Psoas muscle (tissue), 8 donors: ENCODE data around the gene PDF. TPM values are rescaled to one million over a fixed set of nuclear protein-coding genes. Genes with fewer than 3 reads are reported as not detected.

Experiments used
- ATAC-seq, 4 donors: fragments of 200-7000 bp; cut with Tn5 transposase; one replicate each; pipeline ENCODE4 v1.9.1; 2020; ENCODE audit warnings: moderate library complexity in 3 of 4, mild to moderate bottlenecking in 2 of 4
- DNase-seq, 2 donors: peaks; one replicate each; pipeline ENCODE4 v3.0.0-alpha.2; 2020
- H3K27ac ChIP-seq: fragments of 200-600 bp; one replicate; pipeline ENCODE4 v1.8.0; 2022
- H3K27me3 ChIP-seq, 3 donors: fragments of 200-600 bp in 1 of 3; one replicate each; pipeline versions ENCODE4 v1.6.1 to v1.8.0; 2013 to 2022; ENCODE audit warnings: low read length in 2 of 3, mild to moderate bottlenecking in 2 of 3, moderate library complexity in 1 of 3; ENCODE audit not compliant: insufficient read depth in 3 of 3
- H3K36me3 ChIP-seq, 2 donors: fragments of 200-600 bp in 1 of 2; one replicate each; pipeline versions ENCODE4 v1.6.1 to v1.8.0; 2013 to 2022; ENCODE audit warnings: low read depth in 1 of 2, mild to moderate bottlenecking in 1 of 2, moderate library complexity in 1 of 2; ENCODE audit not compliant: insufficient read depth in 1 of 2
- H3K4me1 ChIP-seq: fragments of 200-600 bp; one replicate; pipeline ENCODE4 v1.8.0; 2022
- H3K4me3 ChIP-seq: fragments of 200-600 bp; one replicate; pipeline ENCODE4 v1.8.0; 2022; ENCODE audit warnings: mild to moderate bottlenecking
- H3K9me3 ChIP-seq: fragments of 200-600 bp; one replicate; pipeline ENCODE4 v1.8.0; 2022
- CTCF ChIP-seq: fragments of 200-600 bp; IDR thresholded peaks from one replicate; pipeline ENCODE4 v1.8.0; 2022; ENCODE audit warnings: antibody characterized with exemption
- WGBS, 3 donors: extraction: QIAGEN DNeasy Blood & Tissue Kit; methylation state at CpG; one replicate each; pipeline versions ENCODE4 v1.1.6 to v1.1.7; 2013; 5-methylcytosine and 5-hydroxymethylcytosine counted together
- intact Hi-C, 2 donors: fragments of 100-400 bp; cut with DNase I; formaldehyde crosslinking; loops; one replicate each; pipeline versions ENCODE4 v1.11.0 to v1.14.2; 2022
- polyA plus RNA-seq, 3 donors: library from polyadenylated mRNA; stranded (reverse); fragments of 200-250 nt; gene quantifications; one replicate each; pipeline ENCODE4 v1.2.3, GENCODE V29; 2013
- total RNA-seq, 4 donors: library from RNA; stranded (reverse); fragmentation: NEBNext Ultra II Directional in 2 of 4; extraction: Animal tissue kit (Norgen Biotek cat#: 25700) in 2 of 4; gene quantifications; one replicate each; pipeline versions ENCODE4 v1.2.1 to v1.2.4, GENCODE V29; 2021 to 2023
- donor health status: healthy with polysubstance abuse.
- donor health status: DM: no; HTN: no; CAD: no; lungs with moderate emphysema.
- donor health status: Bipolar disorder and iron deficiency.
- donor health status: healthy.
- donor health status: DM: yes; HTN: yes; CAD: no.
- donor health status: DM: no; HTN: no; CAD: no.
- donor health status: DM: no; HTN: no; CAD: no.
- donor health status: DM: yes; HTN: yes; CAD: no.

PDF gene
- total and polyA plus RNA-seq, 7 donors, result 6.8 to 19.8 (median 9.6) TPM

- Histone ChIP-seq H3K27ac (no peak overlapping the region), H3K4me3 (no peak overlapping the region), H3K4me1 (peaks cover 21% of the 10 kb centered on the region), H3K27me3 (no peaks in the 10 kb centered on the region), H3K9me3 (no peaks in the 10 kb centered on the region), H3K36me3 (peaks cover 0 to 57% of the 10 kb centered on the region in 2 donors)
- intact Hi-C loops, result no loop called here
- ATAC-seq (no peak), DNase-seq (no peak)
- TF ChIP-seq CTCF, result no peak
- WGBS, 3 donors, result 90 to 92% (median 91%) methylated on average over 9 of the region's 9 CpGs
Measured at GRCh38 chr16:69334696-69335095, 4.3 kb upstream of the PDF start.

GRCh38 chr16:69329369-69330285 is 761 bp downstream of the PDF start:
- H3K27ac ChIP-seq, result peak overlapping the region; percentile 98
- peak; percentile 33 to 50 (median 43) for ATAC-seq
- peaks cover 56% of the 10 kb centered on the region for H3K4me1 ChIP-seq
- no peak for TF ChIP-seq CTCF
- no peak for DNase-seq
- no peaks in the 10 kb centered on the region for H3K27me3 ChIP-seq
- 6% methylated on average over 63 to 77 of the region's 77 CpGs for WGBS, 3 donors
- intact Hi-C loops, result no loop called here
- peaks cover 0 to 70% of the 10 kb centered on the region in 2 donors for H3K36me3 ChIP-seq
- H3K9me3 ChIP-seq, result no peaks in the 10 kb centered on the region
- peak overlapping the region; percentile 92 for H3K4me3 ChIP-seq

GRCh38 chr16:69328854-69329316 is 1.5 kb downstream of the PDF start:
- Histone ChIP-seq H3K4me1 (peaks cover 64% of the 10 kb centered on the region), H3K27ac (peak overlapping the region; percentile 98), H3K9me3 (no peaks in the 10 kb centered on the region), H3K27me3 (no peaks in the 10 kb centered on the region), H3K4me3 (peak overlapping the region; percentile 92), H3K36me3 (peaks cover 0 to 70% of the 10 kb centered on the region in 2 donors)
- intact Hi-C loops, result no loop called here
- TF ChIP-seq CTCF, result no peak
- WGBS, 3 donors, result 21 to 34% (median 28%) methylated on average over 10 of the region's 10 CpGs
- DNase-seq (no peak), ATAC-seq (peak in 2 of 4 donors; percentile 7 to 22)

- WGBS, 3 donors, result 61 to 80% (median 69%) methylated on average over 14 of the region's 14 CpGs
- H3K4me1 ChIP-seq, result peaks cover 74% of the 10 kb centered on the region
- ATAC-seq, result no peak
Measured at GRCh38 chr16:69327585-69328310, 2.6 kb downstream of the PDF start.

More at GRCh38 chr16:69327585-69328310, 2.6 kb downstream of the PDF start:
- H3K27me3 ChIP-seq, result no peaks in the 10 kb centered on the region
- no peak for DNase-seq
- no peaks in the 10 kb centered on the region for H3K9me3 ChIP-seq
- peak overlapping the region; percentile 98 for H3K27ac ChIP-seq
- intact Hi-C loops, result no loop called here
- peaks cover 0 to 70% of the 10 kb centered on the region in 2 donors for H3K36me3 ChIP-seq
- H3K4me3 ChIP-seq, result peak overlapping the region; percentile 92
- no peak for TF ChIP-seq CTCF
